T-helper 22 cell (primary cell): ENCODE measurements around the gene MTA1.

Experiments used
- DNase-seq: peaks from one replicate; pipeline ENCODE4 v3.0.0-alpha.2; 2020; ENCODE audit warnings: low read depth

The MTA1 gene

GRCh38 chr14:105419195-105420091, at the start of gene MTA1:
MTA1 (plus strand) TSS chr14:105419827; CDS start chr14:105420036, 209 bp downstream.
- DNase-seq, result peak; percentile 30

GRCh38 chr14:105374389-105374788, 45.2 kb upstream of the MTA1 start:
- no peak for DNase-seq

- DNase-seq, result no peak
Measured at GRCh38 chr14:105375635-105376057, 44.0 kb upstream of the MTA1 start.

- DNase-seq, result no peak
Measured at GRCh38 chr14:105376521-105377440, 42.8 kb upstream of the MTA1 start.

- DNase-seq, result no peak
Measured at GRCh38 chr14:105377555-105378182, 42.0 kb upstream of the MTA1 start.

- no peak for DNase-seq
Measured at GRCh38 chr14:105378199-105378598, 41.4 kb upstream of the MTA1 start.

- DNase-seq, result no peak
Measured at GRCh38 chr14:105378873-105379685, 40.5 kb upstream of the MTA1 start.

- DNase-seq, result no peak
Measured at GRCh38 chr14:105379946-105380345, 39.7 kb upstream of the MTA1 start.

- no peak for DNase-seq
Measured at GRCh38 chr14:105380756-105381155, 38.9 kb upstream of the MTA1 start.

GRCh38 chr14:105381446-105382342, 37.9 kb upstream of the MTA1 start:
- no peak for DNase-seq

GRCh38 chr14:105382343-105383082, 37.1 kb upstream of the MTA1 start:
- DNase-seq, result no peak

- DNase-seq, result no peak
Measured at GRCh38 chr14:105383083-105383730, 36.4 kb upstream of the MTA1 start.

- DNase-seq, result no peak
Measured at GRCh38 chr14:105384041-105384557, 35.5 kb upstream of the MTA1 start.

GRCh38 chr14:105384605-105385321, 34.9 kb upstream of the MTA1 start:
- no peak for DNase-seq

- no peak for DNase-seq
Measured at GRCh38 chr14:105385322-105385637, 34.3 kb upstream of the MTA1 start.

GRCh38 chr14:105385698-105386365, 33.8 kb upstream of the MTA1 start:
- no peak for DNase-seq

GRCh38 chr14:105386581-105387529, 32.8 kb upstream of the MTA1 start:
- DNase-seq, result no peak
